SK-N-SH (cell line): Measurements from ENCODE around the gene PFKFB3. TPM values are rescaled to one million over a fixed set of nuclear protein-coding genes. Genes with fewer than 3 reads are reported as not detected.

Experiments
- CTCF ChIA-PET: fragments of 300-600, 350-600 bp; formaldehyde crosslinking; extraction: SDS; loops from one replicate; lab custom pipeline; 2021; lab: Yijun Ruan, JAX
- POLR2A ChIA-PET: fragments of 350-600 bp; sonication (Branson Sonifier 250); formaldehyde crosslinking; extraction: SDS; loops from one replicate; lab custom pipeline; 2020; ENCODE audit warnings: antibody characterized with exemption, inconsistent platforms; lab: Yijun Ruan, JAX
- DNase-seq: peaks from one replicate; pipeline ENCODE4 v3.0.0; 2012
- H2AFZ ChIP-seq: fragments of 200-600 bp; sonication (generic); 2 replicates; pipeline ENCODE4 v1.8.1; 2016; ENCODE audit warnings: antibody characterized with exemption, mild to moderate bottlenecking, low read depth
- H3F3A ChIP-seq: fragments of 200-600 bp; sonication (generic); replicated peaks from 2 replicates; pipeline ENCODE3; 2016; ENCODE audit warnings: antibody characterized with exemption, mild to moderate bottlenecking; ENCODE audit not compliant: insufficient read depth
- H3K27ac ChIP-seq, 2 experiments: fragments of 200-500 bp in 1 of 2; fragments of 200-600 bp in 1 of 2; sonication (Bioruptor generic) in 1 of 2; sonication (generic), shearing (Covaris generic) in 1 of 2; 2 replicates each; pipeline versions ENCODE4 v1.5.1 to v1.6.1; 2014 to 2016; ENCODE audit warnings: low read depth in 2 of 2, inconsistent platforms in 1 of 2, low read length in 1 of 2, mild to moderate bottlenecking in 1 of 2, mixed read lengths in 1 of 2
- H3K27me3 ChIP-seq: fragments of 200-600 bp; sonication (generic), shearing (Covaris generic); 2 replicates; pipeline ENCODE4 v1.6.1; 2016; ENCODE audit warnings: mixed run types; ENCODE audit not compliant: insufficient read depth
- H3K36me3 ChIP-seq, 2 experiments: fragments of 200-500 bp in 1 of 2; fragments of 200-600 bp in 1 of 2; sonication (Bioruptor generic) in 1 of 2; sonication (generic) in 1 of 2; replicated peaks in 1 of 2; 2 replicates each; pipeline versions ENCODE3 to v1.5.1; 2014 to 2016; ENCODE audit warnings: low read length in 1 of 2, mild to moderate bottlenecking in 1 of 2; ENCODE audit not compliant: insufficient read depth in 2 of 2, control insufficient read depth in 1 of 2
- H3K4me1 ChIP-seq, 2 experiments: fragments of 200-500 bp in 1 of 2; fragments of 200-600 bp in 1 of 2; sonication (Bioruptor generic) in 1 of 2; sonication (generic), shearing (Covaris generic) in 1 of 2; 2 replicates each; pipeline versions ENCODE4 v1.5.1 to v1.6.1; 2014 to 2016; ENCODE audit warnings: low read depth in 1 of 2, low read length in 1 of 2, mixed run types in 1 of 2; ENCODE audit not compliant: insufficient read depth in 2 of 2, control insufficient read depth in 1 of 2
- H3K4me2 ChIP-seq: fragments of 200-600 bp; sonication (generic), shearing (Covaris generic); 2 replicates; pipeline ENCODE4 v1.6.1; 2017; ENCODE audit warnings: mixed run types
- H3K4me3 ChIP-seq, 2 experiments: fragments of 200-500 bp in 1 of 2; fragments of 200-600 bp in 1 of 2; sonication (Bioruptor generic) in 1 of 2; sonication (generic), shearing (Covaris generic) in 1 of 2; 2 replicates each; pipeline versions ENCODE4 v1.5.1 to v1.8.1; 2014 to 2016; ENCODE audit warnings: low read depth in 2 of 2, inconsistent platforms in 1 of 2, low read length in 1 of 2, mild to moderate bottlenecking in 1 of 2, mixed read lengths in 1 of 2, moderate library complexity in 1 of 2
- H3K79me2 ChIP-seq: fragments of 200-600 bp; sonication (generic); 2 replicates; pipeline ENCODE4 v1.8.1; 2017; ENCODE audit warnings: mild to moderate bottlenecking; ENCODE audit not compliant: insufficient read depth
- H3K9ac ChIP-seq: fragments of 200-600 bp; sonication (generic); 2 replicates; pipeline ENCODE4 v1.6.1; 2017; ENCODE audit warnings: mixed run types
- H3K9me2 ChIP-seq: fragments of 200-600 bp; sonication (generic); 2 replicates; pipeline ENCODE4 v1.6.1; 2017; ENCODE audit warnings: mixed run types
- H3K9me3 ChIP-seq: fragments of 200-600 bp; sonication (generic); 2 replicates; pipeline ENCODE4 v1.6.1; 2017; ENCODE audit warnings: mixed run types, mild to moderate bottlenecking, moderate library complexity
- H4K20me1 ChIP-seq: fragments of 200-600 bp; sonication (generic); 2 replicates; pipeline ENCODE4 v1.6.1; 2017; ENCODE audit warnings: mild to moderate bottlenecking, mixed run types; ENCODE audit not compliant: insufficient read depth
- ELF1 ChIP-seq: IDR thresholded peaks from 2 replicates; pipeline ENCODE4 v1.4.0; 2012
- EP300 ChIP-seq, 2 experiments: IDR thresholded peaks; 2 replicates each; pipeline versions ENCODE4 v1.4.0 to v1.6.1; 2012; ENCODE audit warnings: borderline replicate concordance in 1 of 2, low read depth in 1 of 2, low read length in 1 of 2
- EZH2phosphoT487 ChIP-seq: fragments of 200-600 bp; sonication (generic); IDR thresholded peaks from 2 replicates; pipeline ENCODE4 v1.6.1; 2017; ENCODE audit warnings: low read depth, mixed run types, mild to moderate bottlenecking, antibody characterized with exemption, moderate library complexity, borderline replicate concordance
- FOSL2 ChIP-seq: IDR thresholded peaks from 2 replicates; pipeline ENCODE4 v1.4.0; 2012; ENCODE audit warnings: low read depth, mild to moderate bottlenecking, moderate library complexity, borderline replicate concordance
- FOXJ3 ChIP-seq: sonication (generic); formaldehyde crosslinking; IDR thresholded peaks from 2 replicates; pipeline ENCODE4 v1.5.1; 2020; ENCODE audit warnings: mild to moderate bottlenecking, missing genetic modification reagents
- FOXM1 ChIP-seq: IDR thresholded peaks from 2 replicates; pipeline ENCODE4 v1.4.0; 2012; ENCODE audit warnings: low read depth, mild to moderate bottlenecking
- IRF3 ChIP-seq: fragments of 150-350 bp; IDR thresholded peaks from 2 replicates; pipeline ENCODE4 v1.6.1; 2016; ENCODE audit warnings: mild to moderate bottlenecking, low read depth, low read length
- JUND ChIP-seq: IDR thresholded peaks from 2 replicates; pipeline ENCODE4 v1.4.0; 2012
- MAX ChIP-seq: IDR thresholded peaks from 2 replicates; pipeline ENCODE4 v1.4.0; 2012; ENCODE audit warnings: low read depth
- MEF2A ChIP-seq: IDR thresholded peaks from 2 replicates; pipeline ENCODE4 v1.4.0; 2012; ENCODE audit warnings: low read depth, borderline replicate concordance
- MXI1 ChIP-seq: IDR thresholded peaks from 2 replicates; pipeline ENCODE4 v1.6.1; 2012; ENCODE audit warnings: mild to moderate bottlenecking, low read depth, low read length, improper control_type of control experiment
- NFIC ChIP-seq: IDR thresholded peaks from 2 replicates; pipeline ENCODE4 v1.4.0; 2012; ENCODE audit warnings: borderline replicate concordance
- NRF1 ChIP-seq: IDR thresholded peaks from 2 replicates; pipeline ENCODE4 v1.6.1; 2012; ENCODE audit warnings: low read depth, mild to moderate bottlenecking, low read length
- RXRA ChIP-seq: IDR thresholded peaks from 2 replicates; pipeline ENCODE4 v1.4.0; 2012; ENCODE audit warnings: low read depth, mild to moderate bottlenecking, borderline replicate concordance
- SIN3A ChIP-seq: IDR thresholded peaks from 2 replicates; pipeline ENCODE4 v1.6.1; 2012; ENCODE audit warnings: low read depth, mild to moderate bottlenecking, low read length, moderate library complexity, borderline replicate concordance
- TAF1 ChIP-seq: IDR thresholded peaks from 2 replicates; pipeline ENCODE4 v1.6.1; 2012; ENCODE audit warnings: low read depth, mild to moderate bottlenecking, low read length, moderate library complexity, borderline replicate concordance
- USF2 ChIP-seq: fragments of 150-350 bp; IDR thresholded peaks from 2 replicates; pipeline ENCODE4 v1.6.1; 2017; ENCODE audit warnings: antibody characterized with exemption, low read length, low read depth, borderline replicate concordance
- YY1 ChIP-seq: IDR thresholded peaks from 2 replicates; pipeline ENCODE4 v1.4.0; 2012; ENCODE audit warnings: low read depth, mild to moderate bottlenecking
- ZBTB33 ChIP-seq: IDR thresholded peaks from 2 replicates; pipeline ENCODE4 v1.4.0; 2012; ENCODE audit warnings: low read depth, borderline replicate concordance
- WGBS: methylation state at CpG from one replicate; pipeline ENCODE4 v1.1.6; 2017; ENCODE audit warnings: low lambda C conversion rate; 5-methylcytosine and 5-hydroxymethylcytosine counted together
- polyA plus RNA-seq, 3 experiments: library from polyadenylated mRNA; depleted of rRNA; stranded (reverse); fragments of >200 nt; gene quantifications; 2 replicates each; pipeline ENCODE4 v1.2.3, GENCODE V29; 2012

The PFKFB3 gene
- polyA plus RNA-seq, 1 of the 3 experiments (the other 2 are of a cell fraction): 59.7 TPM

GRCh38 chr10:6197321-6197720 is 5.4 kb upstream of the PFKFB3 start:
- ChIA-PET POLR2A (no interaction called here), CTCF (interaction anchor here (1.0 to 4.2 kb wide), 2 partner anchors 204 to 209 kb away, joined by 4 to 22 read pairs; no protein-coding TSS in a partner anchor)
- Histone ChIP-seq H3K4me1 (peaks cover 14 to 19% of the 10 kb centered on the region in 2 experiments; a peak in 3 of 4 replicates), H3K9me3 (no peaks in the 10 kb centered on the region)
- TF ChIP-seq NFIC (no peak), FOSL2 (no peak), YY1 (no peak), FOXJ3 (CRISPR knock-in tag) (no peak), IRF3 (no peak), MAX (no peak), USF2 (no peak), ELF1 (no peak), EP300 (IDR thresholded peaks at IDR 0.05; ENCODE audit: borderline replicate concordance in 1 of 2, low read depth in 1 of 2, low read length in 1 of 2) (no peak), RXRA (no peak), JUND (no peak), MEF2A (no peak), NRF1 (no peak), ZBTB33 (no peak), TAF1 (no peak), EZH2phosphoT487 (no peak), FOXM1 (no peak), SIN3A (no peak), MXI1 (no peak)
- TF ChIP-seq, all 33 proteins: peak for 0
- H3K27ac ChIP-seq: no peak overlapping the region
- 83% methylated on average over 2 of the region's 2 CpGs for WGBS
- H3K4me2 ChIP-seq: no peak overlapping the region
- no peak for DNase-seq
- H3F3A ChIP-seq: peaks cover 7% of the 10 kb centered on the region
- H3K27me3 ChIP-seq: no peaks in the 10 kb centered on the region
- H3K4me3 ChIP-seq: no peak overlapping the region
- H4K20me1 ChIP-seq: no peaks in the 10 kb centered on the region
- H3K9ac ChIP-seq: no peak overlapping the region
- H3K36me3 ChIP-seq: no peaks in the 10 kb centered on the region
- H3K79me2 ChIP-seq: peaks cover 11% of the 10 kb centered on the region; the same call in 1 of the 2 replicates
- H3K9me2 ChIP-seq: no peaks in the 10 kb centered on the region
- H2AFZ ChIP-seq: no peak overlapping the region
